ENCODE data around the gene IQGAP2. TPM values are rescaled to one million over a fixed set of nuclear protein-coding genes. Genes with fewer than 3 reads are reported as not detected.

IQGAP2 gene
- total and polyA plus RNA-seq, 9 of the 15 experiments (the other 6 are each of a cell fraction or from before 2014, with no cell fraction given), result 8.7 to 23.2 (median 17.4) TPM

DNA sequence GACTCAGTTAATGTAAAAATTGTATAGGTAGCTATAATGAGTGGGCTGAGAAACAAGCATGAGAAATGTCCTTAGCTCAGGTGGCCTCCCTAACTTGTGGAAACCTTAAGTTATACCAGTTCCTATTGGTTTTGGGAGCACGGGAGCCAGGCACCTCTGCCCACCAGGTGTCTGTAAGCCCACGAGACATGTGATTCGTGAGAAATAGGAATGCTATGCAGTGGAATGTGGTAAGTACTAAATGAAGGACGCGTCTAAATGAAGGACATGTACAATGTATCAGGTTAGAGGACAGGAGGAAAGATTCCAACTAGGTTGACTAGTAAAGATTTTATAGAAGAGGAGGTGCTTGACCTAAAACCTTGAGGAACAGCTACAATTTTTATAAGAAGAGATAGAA is 266.2 kb downstream of the IQGAP2 start:
- H3K4me1 ChIP-seq (replicated peaks in 1 of 2; ENCODE audit: control insufficient read depth in 2 of 2, insufficient read depth in 2 of 2, low read length in 2 of 2), result peaks cover 3 to 6% of the 10 kb centered on the region in 2 experiments; a peak in 1 of 5 replicates
- H3K9ac ChIP-seq (ENCODE audit: insufficient read depth in 1 of 2, low read depth in 2 of 2, low read length in 2 of 2), result no peak overlapping the region
- ChIA-PET CTCF (ENCODE audit: low intra/inter-chr PET ratio) (no interaction called here), POLR2A (interaction anchor here (4.1 kb wide), 1 partner anchor 11 kb away, joined by 16 read pairs; no protein-coding TSS in a partner anchor)
- TF ChIP-seq ARNT (IDR thresholded peaks at IDR 0.05) (no peak), BCL6 (CRISPR knock-in tag; IDR thresholded peaks at IDR 0.05) (no peak), ZNF444 (CRISPR knock-in tag; IDR thresholded peaks at IDR 0.05) (no peak), SOX6 (IDR thresholded peaks at IDR 0.05) (no peak), PPARD (CRISPR knock-in tag; IDR thresholded peaks at IDR 0.05) (no peak), C11orf30 (IDR thresholded peaks at IDR 0.05; ENCODE audit: low read depth) (no peak), ZNF217 (CRISPR knock-in tag; IDR thresholded peaks at IDR 0.05) (no peak), STAT5A (IDR thresholded peaks at IDR 0.05; ENCODE audit: borderline replicate concordance, low read length) (no peak), POLR3A (IDR thresholded peaks at IDR 0.05; ENCODE audit: borderline replicate concordance, extremely low read depth, insufficient read depth, insufficient read length) (no peak), ZNF586 (CRISPR knock-in tag; conservative IDR thresholded peaks at IDR 0.05) (no peak), SMAD2 (IDR thresholded peaks at IDR 0.05; ENCODE audit: low read depth, low read length) (no peak), HIVEP1 (CRISPR knock-in tag; IDR thresholded peaks at IDR 0.05) (no peak), TCF7L2 (IDR thresholded peaks at IDR 0.05; ENCODE audit: low read depth, low read length) (no peak), ARHGAP35 (IDR thresholded peaks at IDR 0.05; ENCODE audit: partially characterized antibody) (no peak), RBM25 (IDR thresholded peaks at IDR 0.05; ENCODE audit: low read depth, low read length, severe bottlenecking) (no peak), CHD2 (IDR thresholded peaks at IDR 0.05; ENCODE audit: low read depth, low read length) (no peak), HNRNPL (IDR thresholded peaks at IDR 0.05; ENCODE audit: low read depth, low read length) (no peak)
- TF ChIP-seq, protein P1, sequence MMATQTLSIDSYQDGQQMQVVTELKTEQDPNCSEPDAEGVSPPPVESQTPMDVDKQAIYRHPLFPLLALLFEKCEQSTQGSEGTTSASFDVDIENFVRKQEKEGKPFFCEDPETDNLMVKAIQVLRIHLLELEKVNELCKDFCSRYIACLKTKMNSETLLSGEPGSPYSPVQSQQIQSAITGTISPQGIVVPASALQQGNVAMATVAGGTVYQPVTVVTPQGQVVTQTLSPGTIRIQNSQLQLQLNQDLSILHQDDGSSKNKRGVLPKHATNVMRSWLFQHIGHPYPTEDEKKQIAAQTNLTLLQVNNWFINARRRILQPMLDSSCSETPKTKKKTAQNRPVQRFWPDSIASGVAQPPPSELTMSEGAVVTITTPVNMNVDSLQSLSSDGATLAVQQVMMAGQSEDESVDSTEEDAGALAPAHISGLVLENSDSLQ (IDR thresholded peaks at IDR 0.05), result no peak
- TF ChIP-seq, protein P2, sequence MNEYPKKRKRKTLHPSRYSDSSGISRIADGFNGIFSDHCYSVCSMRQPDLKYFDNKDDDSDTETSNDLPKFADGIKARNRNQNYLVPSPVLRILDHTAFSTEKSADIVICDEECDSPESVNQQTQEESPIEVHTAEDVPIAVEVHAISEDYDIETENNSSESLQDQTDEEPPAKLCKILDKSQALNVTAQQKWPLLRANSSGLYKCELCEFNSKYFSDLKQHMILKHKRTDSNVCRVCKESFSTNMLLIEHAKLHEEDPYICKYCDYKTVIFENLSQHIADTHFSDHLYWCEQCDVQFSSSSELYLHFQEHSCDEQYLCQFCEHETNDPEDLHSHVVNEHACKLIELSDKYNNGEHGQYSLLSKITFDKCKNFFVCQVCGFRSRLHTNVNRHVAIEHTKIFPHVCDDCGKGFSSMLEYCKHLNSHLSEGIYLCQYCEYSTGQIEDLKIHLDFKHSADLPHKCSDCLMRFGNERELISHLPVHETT (CRISPR knock-in tag; conservative IDR thresholded peaks at IDR 0.05 in 1 of 2, IDR thresholded peaks at IDR 0.05 in 1 of 2), result no peak
- TF ChIP-seq, protein P3, sequence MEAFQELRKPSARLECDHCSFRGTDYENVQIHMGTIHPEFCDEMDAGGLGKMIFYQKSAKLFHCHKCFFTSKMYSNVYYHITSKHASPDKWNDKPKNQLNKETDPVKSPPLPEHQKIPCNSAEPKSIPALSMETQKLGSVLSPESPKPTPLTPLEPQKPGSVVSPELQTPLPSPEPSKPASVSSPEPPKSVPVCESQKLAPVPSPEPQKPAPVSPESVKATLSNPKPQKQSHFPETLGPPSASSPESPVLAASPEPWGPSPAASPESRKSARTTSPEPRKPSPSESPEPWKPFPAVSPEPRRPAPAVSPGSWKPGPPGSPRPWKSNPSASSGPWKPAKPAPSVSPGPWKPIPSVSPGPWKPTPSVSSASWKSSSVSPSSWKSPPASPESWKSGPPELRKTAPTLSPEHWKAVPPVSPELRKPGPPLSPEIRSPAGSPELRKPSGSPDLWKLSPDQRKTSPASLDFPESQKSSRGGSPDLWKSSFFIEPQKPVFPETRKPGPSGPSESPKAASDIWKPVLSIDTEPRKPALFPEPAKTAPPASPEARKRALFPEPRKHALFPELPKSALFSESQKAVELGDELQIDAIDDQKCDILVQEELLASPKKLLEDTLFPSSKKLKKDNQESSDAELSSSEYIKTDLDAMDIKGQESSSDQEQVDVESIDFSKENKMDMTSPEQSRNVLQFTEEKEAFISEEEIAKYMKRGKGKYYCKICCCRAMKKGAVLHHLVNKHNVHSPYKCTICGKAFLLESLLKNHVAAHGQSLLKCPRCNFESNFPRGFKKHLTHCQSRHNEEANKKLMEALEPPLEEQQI (IDR thresholded peaks at IDR 0.05), result no peak
- H2AFZ ChIP-seq (ENCODE audit: low read depth, low read length), result no peak overlapping the region
- BruUV-seq (replicated peaks), result no TSS peak
- no peak overlapping the region for H3K4me3 ChIP-seq
- DNase-seq (ENCODE audit: extremely low read depth in 1 of 4, low spot score in 3 of 4), result no peak
- H4K20me1 ChIP-seq (replicated peaks; ENCODE audit: control insufficient read depth, insufficient read depth, low read length), result no peaks in the 10 kb centered on the region
- no peak overlapping the region for H3K27ac ChIP-seq (ENCODE audit: extremely low read depth, low read depth, low read length)
- no peak for ATAC-seq
- no peak for FAIRE-seq
- no peaks in the 10 kb centered on the region for H3K9me3 ChIP-seq (replicated peaks; ENCODE audit: control insufficient read depth, insufficient read depth, low read depth, low read length)
- in situ Hi-C loops (cut with MboI) (no loop called here), intact Hi-C loops (cut with micrococcal nuclease) (no loop called here)
- WGBS (ENCODE audit: insufficient coverage, low coverage, missing lambda C conversion rate), result 76% methylated on average over 5 of the region's 5 CpGs
- no peaks in the 10 kb centered on the region for H3K9me1 ChIP-seq (ENCODE audit: control insufficient read depth, insufficient read depth, low read length)
- no peaks in the 10 kb centered on the region for H3K27me3 ChIP-seq (ENCODE audit: control insufficient read depth in 2 of 2, insufficient read depth in 2 of 2, low read length in 2 of 2)
- no peaks in the 10 kb centered on the region for H3K79me2 ChIP-seq (ENCODE audit: control insufficient read depth, insufficient read depth, low read length)
- H3K36me3 ChIP-seq (ENCODE audit: control insufficient read depth, insufficient read depth, low read length), result no peaks in the 10 kb centered on the region; the same call in 2 of the 3 replicates
- no peak overlapping the region for H3K4me2 ChIP-seq (ENCODE audit: insufficient read depth, low read length)
